Activated CD4-positive, alpha-beta memory T cell treated with anti-CD3 and anti-CD28 coated beads for 36 hours (primary cell): Measurements from ENCODE around the gene SLC13A5. TPM values are rescaled to one million over a fixed set of nuclear protein-coding genes. Genes with fewer than 3 reads are reported as not detected.

Source experiments
- CTCF ChIA-PET: fragments of 350-600 bp; sonication (Branson Sonifier 250); formaldehyde crosslinking; loops from one replicate; lab custom pipeline; 2021; ENCODE audit warnings: antibody characterized with exemption, inconsistent platforms; lab: Charles Lee
- POLR2A ChIA-PET: fragments of 350-600 bp; sonication (Branson Sonifier 250); formaldehyde crosslinking; loops from one replicate; lab custom pipeline; 2021; ENCODE audit warnings: antibody characterized with exemption; lab: Charles Lee
- DNase-seq: peaks from one replicate; pipeline ENCODE4 v3.0.0-alpha.2; 2020
- H3K27ac Mint-ChIP-seq: one replicate; pipeline ENCODE4 v1.8.0; 2021; ENCODE audit warnings: mixed read lengths
- H3K27me3 Mint-ChIP-seq: one replicate; pipeline ENCODE4 v1.8.0; 2021; ENCODE audit warnings: mixed read lengths
- H3K36me3 Mint-ChIP-seq: one replicate; pipeline ENCODE4 v1.8.0; 2021; ENCODE audit warnings: mixed read lengths
- H3K4me1 Mint-ChIP-seq: one replicate; pipeline ENCODE4 v1.8.0; 2021; ENCODE audit warnings: low read depth, mixed read lengths
- H3K4me3 Mint-ChIP-seq: one replicate; pipeline ENCODE4 v1.8.0; 2021; ENCODE audit warnings: mild to moderate bottlenecking, mixed read lengths
- H3K9me3 Mint-ChIP-seq: one replicate; pipeline ENCODE4 v1.8.0; 2021; ENCODE audit warnings: mixed read lengths
- intact Hi-C: fragments of 100-400 bp; cut with micrococcal nuclease; formaldehyde crosslinking; loops from one replicate; pipeline ENCODE4 v1.15.1; 2023
- total RNA-seq, 2 experiments: library from RNA; stranded (reverse); gene quantifications; one replicate each; pipeline ENCODE4 v1.2.3, GENCODE V29; 2021

SLC13A5 gene
- total RNA-seq, 2 experiments from 2014 or later, result not detected

DNA sequence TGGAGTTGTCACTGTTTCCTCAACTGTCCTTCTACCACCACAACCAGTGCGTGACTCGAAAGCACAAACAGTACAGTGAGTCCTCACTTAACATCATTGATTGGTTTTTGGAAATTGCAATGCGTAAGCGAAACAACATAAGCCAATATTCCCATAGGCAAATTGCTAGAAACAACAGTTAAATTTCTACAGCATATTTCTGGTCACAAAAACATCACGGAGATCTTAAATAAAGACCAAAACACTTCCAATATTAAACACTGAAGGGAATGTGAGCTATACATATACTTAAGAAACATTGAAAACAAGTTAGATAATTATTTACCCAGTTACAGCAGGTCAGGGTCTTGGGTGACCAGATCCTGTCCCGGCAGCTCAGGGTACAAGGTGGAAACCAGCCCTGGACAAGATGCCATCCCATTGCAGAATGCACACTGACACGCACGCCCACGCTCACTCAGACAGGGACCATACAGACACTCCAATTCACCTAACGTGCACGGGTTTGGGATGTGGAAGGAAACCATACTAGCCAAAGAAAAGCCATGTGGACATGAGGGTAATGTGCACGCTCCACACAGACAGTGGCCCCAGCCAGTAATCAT, 4.7 kb downstream of the SLC13A5 start:
- H3K4me3 Mint-ChIP-seq, result no peak overlapping the region
- ChIA-PET CTCF (interaction anchor here (0.7 kb wide), 1 partner anchor 1064 kb away, joined by 3 read pairs; no protein-coding TSS in a partner anchor), POLR2A (no interaction called here)
- intact Hi-C loops, result no loop called here
- no peak for DNase-seq
- peaks cover 41% of the 10 kb centered on the region for H3K27me3 Mint-ChIP-seq
- H3K9me3 Mint-ChIP-seq, result no peaks in the 10 kb centered on the region
- peaks cover 9% of the 10 kb centered on the region for H3K4me1 Mint-ChIP-seq
- no peak overlapping the region for H3K27ac Mint-ChIP-seq
- no peaks in the 10 kb centered on the region for H3K36me3 Mint-ChIP-seq

- DNase-seq, result no peak
- no peaks in the 10 kb centered on the region for H3K4me1 Mint-ChIP-seq
- no peaks in the 10 kb centered on the region for H3K36me3 Mint-ChIP-seq
- no peak overlapping the region for H3K4me3 Mint-ChIP-seq
- intact Hi-C loops, result no loop called here
- POLR2A ChIA-PET, result no interaction called here
- no peak overlapping the region for H3K27ac Mint-ChIP-seq
- H3K9me3 Mint-ChIP-seq, result no peaks in the 10 kb centered on the region
- CTCF ChIA-PET, result no interaction called here
- peaks cover 32% of the 10 kb centered on the region for H3K27me3 Mint-ChIP-seq
Measured at GRCh38 chr17:6706996-6707395, 6.2 kb downstream of the SLC13A5 start.

DNA sequence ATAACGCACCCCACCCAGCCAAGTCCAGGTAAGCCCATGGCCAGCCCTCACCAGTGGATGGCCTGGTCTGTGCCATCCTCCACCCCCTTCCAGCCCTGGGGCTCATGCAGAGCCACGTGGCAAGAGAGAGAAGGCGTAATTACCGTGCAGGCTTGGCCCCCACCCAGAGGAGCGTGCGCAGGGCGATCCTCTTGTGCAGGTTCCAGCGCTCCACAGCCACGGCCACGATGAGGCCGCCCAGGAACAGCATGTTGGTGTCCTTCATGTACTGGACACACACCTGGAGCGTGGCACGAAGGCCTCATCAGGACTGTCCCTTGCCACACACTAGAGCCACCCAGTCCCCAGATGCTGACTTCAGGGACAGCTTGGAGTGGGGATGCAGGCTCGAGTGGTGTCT, 6.7 kb downstream of the SLC13A5 start:
- Mint-ChIP-seq H3K4me3 (no peak overlapping the region), H3K9me3 (no peaks in the 10 kb centered on the region), H3K27ac (no peak overlapping the region), H3K36me3 (no peaks in the 10 kb centered on the region), H3K27me3 (peaks cover 28% of the 10 kb centered on the region), H3K4me1 (no peaks in the 10 kb centered on the region)
- intact Hi-C loops, result no loop called here
- ChIA-PET CTCF (no interaction called here), POLR2A (no interaction called here)
- DNase-seq, result no peak

DNA sequence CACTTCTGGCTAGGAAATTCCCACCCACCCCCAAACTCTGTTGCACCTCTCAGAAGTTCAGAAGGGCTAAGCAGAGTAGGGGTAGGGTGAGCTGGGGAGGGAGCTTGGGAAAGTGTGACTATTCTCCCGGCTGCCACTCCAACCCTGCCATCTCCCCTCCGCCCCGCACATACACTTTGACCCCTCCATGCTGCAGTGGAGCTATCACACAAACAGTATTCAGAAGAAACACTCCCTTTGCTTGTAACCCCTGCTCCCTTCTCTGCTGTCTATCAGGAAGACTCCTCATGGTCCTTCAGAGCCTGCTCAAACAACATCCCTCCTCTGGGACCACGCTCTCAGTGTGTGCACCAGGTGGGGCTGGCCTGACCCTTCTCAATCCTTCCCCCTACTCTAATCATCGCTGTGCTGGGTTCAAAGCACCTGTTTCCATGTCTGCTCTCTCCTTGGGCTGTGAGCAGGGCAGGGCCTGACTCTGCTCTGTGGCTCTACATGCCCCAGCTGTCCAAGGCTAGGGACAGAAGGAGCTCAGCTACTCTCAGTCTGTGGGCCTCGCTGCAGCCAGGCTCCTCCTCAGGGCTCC, 8.6 kb downstream of the SLC13A5 start:
- Mint-ChIP-seq H3K4me3 (no peak overlapping the region), H3K27me3 (peaks cover 15% of the 10 kb centered on the region), H3K36me3 (no peaks in the 10 kb centered on the region), H3K4me1 (no peaks in the 10 kb centered on the region), H3K9me3 (no peaks in the 10 kb centered on the region), H3K27ac (no peak overlapping the region)
- CTCF ChIA-PET, result no interaction called here
- intact Hi-C loops, result no loop called here
- POLR2A ChIA-PET, result no interaction called here
- DNase-seq, result no peak

DNA sequence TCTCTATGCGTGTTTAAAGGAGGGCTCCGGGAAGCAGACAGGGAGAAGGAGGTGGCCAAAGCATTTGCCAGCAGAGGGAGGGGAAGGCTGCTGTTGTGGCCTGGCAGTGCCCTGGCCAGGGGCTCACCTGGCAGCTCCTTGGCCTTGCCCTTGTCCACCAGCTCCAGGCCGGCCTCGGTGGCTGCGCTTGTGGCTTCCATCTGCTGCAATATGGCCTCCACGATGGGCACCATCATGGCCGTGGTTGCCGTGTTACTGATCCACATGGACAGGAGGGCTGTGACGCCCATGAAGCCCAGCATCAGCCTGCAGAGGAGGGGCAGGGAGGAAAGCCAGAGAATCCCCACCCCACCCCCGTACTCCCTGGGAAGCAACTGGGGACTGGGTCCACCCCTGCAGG, 9.4 kb downstream of the SLC13A5 start:
- no peak for DNase-seq
- H3K27me3 Mint-ChIP-seq, result peaks cover 13% of the 10 kb centered on the region
- no peaks in the 10 kb centered on the region for H3K4me1 Mint-ChIP-seq
- intact Hi-C loops, result no loop called here
- no peaks in the 10 kb centered on the region for H3K36me3 Mint-ChIP-seq
- ChIA-PET CTCF (no interaction called here), POLR2A (no interaction called here)
- H3K4me3 Mint-ChIP-seq, result no peak overlapping the region
- H3K27ac Mint-ChIP-seq, result no peak overlapping the region
- no peaks in the 10 kb centered on the region for H3K9me3 Mint-ChIP-seq

DNA sequence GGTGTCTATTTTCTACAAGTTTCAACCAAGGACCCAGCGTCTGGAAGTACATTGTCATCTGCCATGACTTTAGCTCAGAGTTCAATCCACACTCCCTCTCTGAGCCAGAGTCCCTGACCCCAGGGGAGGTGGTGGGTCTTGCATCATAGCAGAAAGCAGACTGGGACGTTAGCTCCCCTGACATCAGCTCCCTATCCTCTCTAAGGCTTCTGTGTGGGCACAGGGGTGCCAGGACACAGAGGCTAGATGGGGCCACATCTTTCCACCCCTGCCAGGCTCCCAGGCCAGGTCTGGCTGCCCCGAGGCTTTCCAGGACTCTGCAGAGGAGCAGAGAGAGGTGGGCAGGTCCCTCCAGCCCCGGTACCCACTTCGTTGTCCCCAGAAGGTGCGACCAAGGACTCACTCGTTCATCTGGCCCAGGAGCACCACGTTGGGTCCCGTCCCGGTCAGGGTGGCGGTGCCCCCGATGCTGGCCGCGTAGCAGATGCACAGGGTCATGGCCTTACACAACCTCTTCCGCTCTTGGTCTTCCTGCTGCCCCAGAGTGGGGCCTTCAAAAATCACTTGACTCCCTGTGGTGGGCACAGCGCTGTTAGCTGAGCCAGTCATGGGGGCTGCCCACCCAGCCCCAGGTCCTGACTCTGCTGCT, 10.5 kb downstream of the SLC13A5 start:
- Mint-ChIP-seq H3K4me1 (no peaks in the 10 kb centered on the region), H3K27ac (no peak overlapping the region), H3K27me3 (peaks cover 8% of the 10 kb centered on the region), H3K36me3 (no peaks in the 10 kb centered on the region), H3K9me3 (no peaks in the 10 kb centered on the region), H3K4me3 (no peak overlapping the region)
- POLR2A ChIA-PET, result no interaction called here
- intact Hi-C loops, result no loop called here
- CTCF ChIA-PET, result no interaction called here
- no peak for DNase-seq

GRCh38 chr17:6701719-6702118, 11.4 kb downstream of the SLC13A5 start:
- peaks cover 6% of the 10 kb centered on the region for H3K27me3 Mint-ChIP-seq
- no peaks in the 10 kb centered on the region for H3K9me3 Mint-ChIP-seq
- no peaks in the 10 kb centered on the region for H3K4me1 Mint-ChIP-seq
- DNase-seq, result peak; percentile 57
- no peak overlapping the region for H3K4me3 Mint-ChIP-seq
- H3K27ac Mint-ChIP-seq, result no peak overlapping the region
- ChIA-PET POLR2A (no interaction called here), CTCF (interaction anchor here (0.7 to 2.0 kb wide), 3 partner anchors 40 to 229 kb away, joined by 3 to 9 read pairs (median 3); no protein-coding TSS in a partner anchor)
- no peaks in the 10 kb centered on the region for H3K36me3 Mint-ChIP-seq
- intact Hi-C loops, result no loop called here

DNA sequence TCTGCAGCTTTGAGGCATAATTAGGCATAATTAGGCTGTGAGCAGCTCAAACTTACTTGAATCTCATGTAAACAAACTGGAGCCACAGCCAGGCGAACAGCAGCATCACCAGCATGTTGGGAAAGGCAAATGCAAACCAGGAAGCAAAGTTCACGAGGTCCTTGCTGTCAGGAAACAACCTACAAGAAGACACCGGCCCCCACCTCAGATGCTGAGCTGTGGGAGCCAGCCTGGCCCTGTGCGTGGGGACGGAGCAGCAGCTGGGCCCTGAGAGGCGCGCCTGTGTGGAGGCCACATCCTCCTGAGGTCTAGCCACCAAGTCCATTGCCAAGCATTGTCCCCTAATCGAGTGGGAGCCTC, 12.2 kb downstream of the SLC13A5 start:
- H3K4me3 Mint-ChIP-seq, result no peak overlapping the region
- intact Hi-C loops, result no loop called here
- ChIA-PET CTCF (interaction anchor here (0.7 to 2.0 kb wide), 5 partner anchors 35 to 228 kb away, joined by 3 to 9 read pairs (median 3); no protein-coding TSS in a partner anchor), POLR2A (no interaction called here)
- H3K36me3 Mint-ChIP-seq, result no peaks in the 10 kb centered on the region
- no peak overlapping the region for H3K27ac Mint-ChIP-seq
- no peak for DNase-seq
- peaks cover 4% of the 10 kb centered on the region for H3K27me3 Mint-ChIP-seq
- no peaks in the 10 kb centered on the region for H3K9me3 Mint-ChIP-seq
- no peaks in the 10 kb centered on the region for H3K4me1 Mint-ChIP-seq

DNA sequence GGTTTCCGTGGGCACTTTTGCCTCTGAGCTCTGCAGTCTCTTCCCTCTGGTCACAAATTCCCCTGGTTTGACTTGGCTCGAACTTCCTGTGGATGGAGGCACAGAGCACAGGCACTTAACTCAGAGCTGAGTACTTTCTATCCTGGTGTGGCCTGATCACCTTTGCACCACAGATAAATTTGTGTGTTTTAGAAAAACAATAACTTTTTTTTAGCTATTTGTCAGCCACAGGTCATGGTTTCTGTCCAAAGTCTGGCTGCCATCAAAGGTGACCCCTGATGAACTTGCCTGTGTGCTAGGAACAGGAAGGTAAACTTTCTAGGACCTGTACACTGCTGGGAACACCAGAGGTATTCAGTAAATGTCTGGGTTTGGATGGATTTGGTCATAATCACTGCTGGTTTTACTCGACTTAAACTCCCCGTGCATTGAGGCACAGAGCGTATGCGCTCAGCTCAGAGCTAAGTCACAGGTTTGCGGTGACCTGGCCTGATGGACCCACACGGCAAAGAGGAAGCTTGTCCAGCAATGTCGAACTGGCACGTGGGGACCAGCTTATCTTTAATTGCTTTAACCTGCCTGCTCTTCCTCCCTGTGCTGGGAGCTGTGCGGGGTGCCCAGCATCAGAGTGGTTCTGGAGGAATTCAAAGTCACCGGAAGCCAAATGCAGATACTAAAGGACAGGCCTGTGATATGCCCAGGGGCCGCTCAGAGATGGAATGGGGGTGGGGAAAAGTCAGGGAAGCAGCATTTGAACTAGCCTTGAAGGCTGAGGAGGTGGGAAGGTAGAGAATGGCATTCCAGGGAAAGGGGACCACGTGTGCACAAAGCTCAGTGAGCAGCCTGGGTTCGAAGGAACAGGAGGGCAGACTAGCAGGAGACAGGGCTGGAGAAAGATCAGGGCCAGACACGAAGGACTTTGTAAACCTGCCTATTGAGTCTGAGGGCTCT, 12.9 kb downstream of the SLC13A5 start:
- POLR2A ChIA-PET, result no interaction called here
- no peak for DNase-seq
- Mint-ChIP-seq H3K27me3 (peaks cover 4% of the 10 kb centered on the region), H3K9me3 (no peaks in the 10 kb centered on the region), H3K36me3 (no peaks in the 10 kb centered on the region), H3K27ac (no peak overlapping the region), H3K4me1 (no peaks in the 10 kb centered on the region), H3K4me3 (no peak overlapping the region)
- intact Hi-C loops, result no loop called here
- CTCF ChIA-PET, result interaction anchor here (0.6 to 2.0 kb wide), 6 partner anchors 19 to 304 kb away, joined by 3 to 9 read pairs (median 4); no protein-coding TSS in a partner anchor

- Mint-ChIP-seq H3K36me3 (no peaks in the 10 kb centered on the region), H3K4me3 (no peak overlapping the region), H3K27ac (no peak overlapping the region), H3K4me1 (no peaks in the 10 kb centered on the region), H3K27me3 (peaks cover 13% of the 10 kb centered on the region), H3K9me3 (no peaks in the 10 kb centered on the region)
- POLR2A ChIA-PET, result no interaction called here
- DNase-seq, result no peak
- intact Hi-C loops, result no loop called here
- CTCF ChIA-PET, result no interaction called here
Measured at GRCh38 chr17:6698004-6698403, 15.2 kb downstream of the SLC13A5 start.

- Mint-ChIP-seq H3K4me3 (no peak overlapping the region), H3K27me3 (peaks cover 20% of the 10 kb centered on the region), H3K4me1 (no peaks in the 10 kb centered on the region), H3K27ac (no peak overlapping the region), H3K9me3 (no peaks in the 10 kb centered on the region), H3K36me3 (no peaks in the 10 kb centered on the region)
- ChIA-PET POLR2A (no interaction called here), CTCF (no interaction called here)
- DNase-seq, result no peak
- intact Hi-C loops, result no loop called here
Measured at GRCh38 chr17:6696906-6697305, 16.3 kb downstream of the SLC13A5 start.

GRCh38 chr17:6695565-6695964, 17.6 kb downstream of the SLC13A5 start:
- Mint-ChIP-seq H3K36me3 (no peaks in the 10 kb centered on the region), H3K4me3 (no peak overlapping the region), H3K27ac (no peak overlapping the region), H3K4me1 (no peaks in the 10 kb centered on the region), H3K9me3 (no peaks in the 10 kb centered on the region), H3K27me3 (peaks cover 28% of the 10 kb centered on the region)
- intact Hi-C loops, result no loop called here
- ChIA-PET POLR2A (no interaction called here), CTCF (no interaction called here)
- no peak for DNase-seq
